Neutrophil (primary cell): ENCODE measurements around the gene DRAXIN.

Experiments used
- H3K27ac ChIP-seq: fragments of 200-600 bp; sonication (generic); 2 replicates; pipeline ENCODE4 v1.5.1; 2016; ENCODE audit warnings: mild to moderate bottlenecking, moderate library complexity
- H3K27me3 ChIP-seq: fragments of 200-600 bp; sonication (generic); 2 replicates; pipeline ENCODE4 v1.6.0; 2016; ENCODE audit warnings: mild to moderate bottlenecking
- H3K36me3 ChIP-seq: fragments of 200-600 bp; sonication (generic); 2 replicates; pipeline ENCODE4 v1.5.1; 2017
- H3K4me1 ChIP-seq, 2 experiments: fragments of 200-600 bp in 1 of 2; sonication (generic) in 1 of 2; 1 replicate in 1 of 2; 2 replicates in 1 of 2; pipeline versions ENCODE4 v1.5.1 to v1.6.1; 2013 to 2016; ENCODE audit warnings: low read depth in 1 of 2, low read length in 1 of 2, mild to moderate bottlenecking in 1 of 2, moderate library complexity in 1 of 2; ENCODE audit not compliant: control insufficient read depth in 1 of 2, insufficient read depth in 1 of 2
- H3K4me3 ChIP-seq, 2 experiments: fragments of 200-600 bp in 1 of 2; sonication (generic) in 1 of 2; 1 replicate in 1 of 2; 2 replicates in 1 of 2; pipeline ENCODE4 v1.5.1; 2013 to 2016; ENCODE audit warnings: low read depth in 1 of 2, low read length in 1 of 2, mild to moderate bottlenecking in 1 of 2, moderate library complexity in 1 of 2
- H3K9me3 ChIP-seq: fragments of 200-600 bp; sonication (generic); 2 replicates; pipeline ENCODE4 v1.5.1; 2016
- TF ChIP-seq, protein P1 (sequence below): fragments of 200-600 bp; sonication (generic); IDR thresholded peaks from 2 replicates; pipeline ENCODE4 v1.5.1; 2016; ENCODE audit warnings: antibody characterized with exemption

The DRAXIN gene

DNA sequence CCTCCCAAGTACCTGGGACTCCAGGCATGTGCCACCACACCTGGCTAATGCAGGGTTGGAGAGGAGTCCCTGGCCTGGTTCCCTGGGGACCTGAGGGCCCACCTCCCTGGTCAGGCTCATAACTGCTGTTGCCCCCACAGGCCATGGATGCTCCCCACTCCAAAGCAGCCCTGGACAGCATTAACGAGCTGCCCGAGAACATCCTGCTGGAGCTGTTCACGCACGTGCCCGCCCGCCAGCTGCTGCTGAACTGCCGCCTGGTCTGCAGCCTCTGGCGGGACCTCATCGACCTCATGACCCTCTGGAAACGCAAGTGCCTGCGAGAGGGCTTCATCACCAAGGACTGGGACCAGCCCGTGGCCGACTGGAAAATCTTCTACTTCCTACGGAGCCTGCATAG is 23.0 kb upstream of the DRAXIN start:
- Histone ChIP-seq H3K4me3 (no peak overlapping the region), H3K27me3 (no peaks in the 10 kb centered on the region), H3K9me3 (no peaks in the 10 kb centered on the region), H3K4me1 (peaks cover 8 to 9% of the 10 kb centered on the region in 2 experiments), H3K27ac (no peak overlapping the region), H3K36me3 (peaks cover 56% of the 10 kb centered on the region)
- TF ChIP-seq, protein P1, sequence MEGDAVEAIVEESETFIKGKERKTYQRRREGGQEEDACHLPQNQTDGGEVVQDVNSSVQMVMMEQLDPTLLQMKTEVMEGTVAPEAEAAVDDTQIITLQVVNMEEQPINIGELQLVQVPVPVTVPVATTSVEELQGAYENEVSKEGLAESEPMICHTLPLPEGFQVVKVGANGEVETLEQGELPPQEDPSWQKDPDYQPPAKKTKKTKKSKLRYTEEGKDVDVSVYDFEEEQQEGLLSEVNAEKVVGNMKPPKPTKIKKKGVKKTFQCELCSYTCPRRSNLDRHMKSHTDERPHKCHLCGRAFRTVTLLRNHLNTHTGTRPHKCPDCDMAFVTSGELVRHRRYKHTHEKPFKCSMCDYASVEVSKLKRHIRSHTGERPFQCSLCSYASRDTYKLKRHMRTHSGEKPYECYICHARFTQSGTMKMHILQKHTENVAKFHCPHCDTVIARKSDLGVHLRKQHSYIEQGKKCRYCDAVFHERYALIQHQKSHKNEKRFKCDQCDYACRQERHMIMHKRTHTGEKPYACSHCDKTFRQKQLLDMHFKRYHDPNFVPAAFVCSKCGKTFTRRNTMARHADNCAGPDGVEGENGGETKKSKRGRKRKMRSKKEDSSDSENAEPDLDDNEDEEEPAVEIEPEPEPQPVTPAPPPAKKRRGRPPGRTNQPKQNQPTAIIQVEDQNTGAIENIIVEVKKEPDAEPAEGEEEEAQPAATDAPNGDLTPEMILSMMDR: no peak

DNA sequence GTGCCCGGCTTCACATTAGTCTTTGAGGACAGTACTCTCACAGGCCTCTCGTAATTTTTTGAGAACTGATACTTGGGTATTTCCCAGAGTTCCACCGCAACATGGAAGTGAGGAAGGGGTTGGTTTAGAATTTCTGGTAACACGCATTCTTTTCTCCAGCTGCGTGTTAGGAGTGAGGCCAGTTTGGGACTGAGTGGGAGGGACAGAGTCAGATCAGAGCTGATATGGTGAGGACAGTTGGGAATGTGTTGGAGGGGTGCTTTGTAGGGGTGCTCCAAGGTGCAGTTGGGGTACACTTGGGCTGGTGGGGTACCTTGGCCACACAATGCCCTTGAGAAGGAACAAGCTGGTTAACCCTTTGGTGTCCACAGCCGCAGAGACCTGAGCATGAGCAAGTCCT is 20.8 kb upstream of the DRAXIN start:
- Histone ChIP-seq H3K36me3 (peaks cover 78% of the 10 kb centered on the region), H3K27me3 (no peaks in the 10 kb centered on the region), H3K4me3 (no peak overlapping the region), H3K4me1 (no peaks in the 10 kb centered on the region), H3K9me3 (no peaks in the 10 kb centered on the region), H3K27ac (no peak overlapping the region)
- TF ChIP-seq, protein P1: no peak

GRCh38 chr1:11671205-11671543 is 20.3 kb upstream of the DRAXIN start:
- Histone ChIP-seq H3K4me1 (no peaks in the 10 kb centered on the region), H3K27ac (no peak overlapping the region), H3K4me3 (no peak overlapping the region), H3K36me3 (peaks cover 82% of the 10 kb centered on the region), H3K27me3 (no peaks in the 10 kb centered on the region), H3K9me3 (no peaks in the 10 kb centered on the region)
- TF ChIP-seq, protein P1: no peak

DNA sequence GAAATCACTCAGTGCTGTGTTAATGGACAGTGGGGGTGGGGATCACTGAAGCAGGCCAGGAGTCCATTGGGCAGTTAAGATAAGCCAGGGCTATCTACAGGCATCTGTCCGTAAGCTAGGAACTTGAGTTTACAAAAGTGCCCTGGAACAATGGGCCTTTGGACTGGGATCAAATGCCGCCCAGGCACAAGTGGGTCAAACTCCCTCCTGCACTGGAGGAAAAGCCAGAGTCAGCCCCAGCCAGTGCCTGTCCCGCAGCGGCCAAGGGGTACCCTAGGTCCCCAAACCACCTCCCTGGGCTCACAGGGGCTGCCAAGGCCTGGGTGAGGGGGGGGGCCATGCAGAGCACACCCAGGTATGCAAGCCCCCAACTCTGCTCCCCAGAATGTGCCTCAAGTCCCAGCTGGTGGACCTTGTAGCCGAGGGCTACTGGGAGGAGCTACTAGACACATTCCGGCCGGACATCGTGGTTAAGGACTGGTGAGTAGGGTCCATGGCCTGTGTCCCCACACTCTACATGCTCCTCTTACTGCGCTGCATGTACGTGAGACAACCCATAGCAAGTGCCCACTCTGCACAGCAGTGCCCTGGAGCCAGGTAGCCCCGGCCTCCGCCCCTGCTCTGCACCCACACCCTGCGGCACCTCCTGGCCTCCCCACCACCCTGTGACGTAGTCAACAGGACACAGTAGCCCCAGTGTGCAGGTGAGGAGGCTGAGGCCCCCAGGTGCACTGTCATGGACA is 19.8 kb upstream of the DRAXIN start:
- Histone ChIP-seq H3K4me1 (no peaks in the 10 kb centered on the region), H3K4me3 (no peak overlapping the region), H3K27ac (no peak overlapping the region), H3K27me3 (no peaks in the 10 kb centered on the region), H3K9me3 (no peaks in the 10 kb centered on the region), H3K36me3 (peaks cover 88% of the 10 kb centered on the region)
- TF ChIP-seq, protein P1: no peak

- H3K9me3 ChIP-seq: no peaks in the 10 kb centered on the region
- H3K36me3 ChIP-seq: peaks cover 92% of the 10 kb centered on the region
- no peaks in the 10 kb centered on the region for H3K4me1 ChIP-seq
- no peak overlapping the region for H3K4me3 ChIP-seq
- H3K27ac ChIP-seq: no peak overlapping the region
- TF ChIP-seq, protein P1: no peak
- H3K27me3 ChIP-seq: no peaks in the 10 kb centered on the region
Observed at GRCh38 chr1:11673089-11673769, 18.3 kb upstream of the DRAXIN start.
